HG03575 (cell line): ENCODE measurements around the gene CCDC197.

Source experiments
- ATAC-seq: cut with Tn5 transposase; IDR thresholded peaks from one replicate; pipeline ENCODE4 v1.9.1; 2021; ENCODE audit not compliant: unreplicated experiment, insufficient number of reproducible peaks, low FRiP score; ENCODE audit errors: extremely low read depth

The CCDC197 gene

DNA sequence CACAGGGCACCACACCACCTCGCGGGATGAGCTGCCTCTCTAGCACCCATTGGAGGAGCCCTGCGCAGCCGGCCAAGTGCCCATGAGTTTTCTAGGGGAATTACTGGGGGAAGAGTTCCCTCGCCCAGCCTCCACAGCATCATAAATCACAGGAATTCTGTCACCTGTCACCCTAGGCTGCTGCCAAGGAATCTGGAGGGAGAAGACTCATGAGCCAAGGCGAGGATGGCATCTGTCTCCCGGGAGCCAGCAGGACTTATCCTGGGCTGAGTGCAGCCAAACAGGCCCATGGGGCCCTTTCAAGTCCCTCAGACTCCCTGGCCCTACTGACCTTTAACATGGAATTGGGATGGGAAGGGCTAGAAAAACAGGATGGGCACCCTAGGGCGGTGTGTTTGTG, 21.2 kb downstream of the CCDC197 start:
- no peak for ATAC-seq

GRCh38 chr14:94019329-94019728, 22.2 kb downstream of the CCDC197 start:
- no peak for ATAC-seq

DNA sequence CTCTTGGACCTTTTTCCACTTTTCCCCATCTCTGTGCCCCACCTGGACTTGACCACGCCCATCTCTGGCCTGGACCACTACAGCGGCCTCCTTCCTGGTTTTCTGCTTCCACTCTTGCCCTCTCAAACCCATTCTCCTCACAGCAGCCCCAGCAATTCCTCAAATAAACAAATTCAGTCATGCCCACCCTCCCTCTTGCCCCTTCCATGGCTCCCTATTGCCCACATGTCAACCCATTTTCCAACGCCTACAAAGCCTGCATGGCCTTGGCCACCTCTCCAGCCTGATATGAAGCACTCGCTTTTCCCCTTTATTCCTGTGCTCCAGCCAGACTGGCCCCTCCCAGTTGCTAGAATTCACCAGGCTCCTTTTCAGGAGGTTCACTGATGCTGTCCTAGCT, 23.2 kb downstream of the CCDC197 start:
- ATAC-seq, result no peak

GRCh38 chr14:94021001-94021400, 23.9 kb downstream of the CCDC197 start:
- ATAC-seq, result no peak

GRCh38 chr14:94021416-94022157, 24.5 kb downstream of the CCDC197 start:
- ATAC-seq, result no peak

GRCh38 chr14:94022532-94023411, 25.7 kb downstream of the CCDC197 start:
- ATAC-seq, result no peak

- no peak for ATAC-seq
Measured at GRCh38 chr14:94024549-94024948, 27.4 kb downstream of the CCDC197 start.

- ATAC-seq, result no peak
Measured at GRCh38 chr14:94025720-94026119, 28.6 kb downstream of the CCDC197 start.

GRCh38 chr14:94026173-94026888, 29.2 kb downstream of the CCDC197 start, which contains the start of gene OTUB2:
TSS of gene OTUB2 (plus strand) at chr14:94026340. CDS start at chr14:94026538, 198 bp downstream.
- peak; percentile 82 for ATAC-seq

DNA sequence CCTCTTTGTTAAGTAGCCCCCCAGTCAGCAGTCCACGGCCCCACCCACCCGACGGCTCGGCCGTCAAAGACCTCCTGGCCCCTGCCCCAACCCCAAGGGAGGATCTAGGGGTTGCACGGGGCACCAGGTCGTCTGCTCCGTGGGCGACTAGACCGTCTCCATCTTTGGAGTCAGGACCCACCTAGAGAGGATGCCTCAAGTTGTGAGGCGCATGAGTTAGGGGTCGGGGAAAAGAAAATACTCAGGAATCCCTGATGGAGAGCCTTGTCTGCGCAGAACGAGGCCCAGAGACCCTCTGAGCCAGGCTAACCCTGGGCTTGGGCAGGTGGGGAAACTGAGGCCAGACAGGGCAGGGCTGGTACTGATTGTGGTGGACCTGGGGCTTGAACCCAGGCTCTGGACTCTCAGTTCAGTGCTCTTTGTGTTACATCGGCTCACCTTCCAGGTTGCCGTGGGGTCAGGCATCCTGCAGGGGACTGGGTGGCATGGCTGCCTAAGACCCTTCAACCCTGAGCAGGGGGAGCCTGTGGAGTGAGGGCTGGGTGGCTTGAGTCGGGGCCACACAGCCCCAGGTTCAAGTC, 29.9 kb downstream of the CCDC197 start:
- no peak for ATAC-seq

DNA sequence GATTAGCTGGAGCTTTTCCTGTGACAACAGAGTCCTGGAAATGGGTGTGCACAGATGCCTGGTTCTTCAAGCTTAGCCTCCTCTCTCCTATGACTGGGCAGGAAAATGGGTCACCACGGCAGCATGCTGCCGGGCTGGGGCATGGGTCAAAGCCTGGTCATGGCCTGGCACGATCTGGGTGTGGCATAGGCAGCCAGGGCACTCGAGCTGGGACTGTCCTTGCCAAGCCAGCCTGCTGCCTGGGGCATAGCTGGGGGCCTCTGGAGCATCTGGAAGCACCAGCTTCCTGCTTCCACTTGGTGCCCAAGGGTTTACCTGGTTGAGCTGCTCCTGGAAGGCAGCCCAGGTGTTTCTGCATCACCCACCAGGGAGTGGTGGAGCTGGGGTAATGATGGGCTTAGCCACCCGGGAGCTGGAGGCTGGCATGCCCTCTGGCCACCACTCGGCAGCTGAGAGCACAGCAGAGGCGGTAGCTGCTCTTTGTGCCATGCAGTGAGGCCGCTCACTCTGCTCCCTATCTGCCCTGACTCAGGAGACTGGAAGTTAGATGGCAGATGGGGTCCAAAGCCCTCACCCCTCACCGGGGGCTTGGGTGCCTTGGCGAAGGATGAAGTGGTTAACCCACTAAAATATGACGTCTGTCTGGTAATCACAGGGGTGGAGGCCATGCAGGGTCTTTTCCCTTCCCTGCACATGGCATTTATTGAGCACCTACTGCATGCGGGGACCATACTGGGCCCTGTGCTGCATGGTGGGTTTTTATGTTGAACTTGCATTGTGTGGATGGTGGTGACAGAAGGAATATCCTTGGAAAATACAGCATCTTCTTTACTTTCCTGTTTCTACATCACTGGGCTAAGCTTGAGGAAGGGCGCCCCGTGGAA, 30.7 kb downstream of the CCDC197 start:
- ATAC-seq, result no peak

DNA sequence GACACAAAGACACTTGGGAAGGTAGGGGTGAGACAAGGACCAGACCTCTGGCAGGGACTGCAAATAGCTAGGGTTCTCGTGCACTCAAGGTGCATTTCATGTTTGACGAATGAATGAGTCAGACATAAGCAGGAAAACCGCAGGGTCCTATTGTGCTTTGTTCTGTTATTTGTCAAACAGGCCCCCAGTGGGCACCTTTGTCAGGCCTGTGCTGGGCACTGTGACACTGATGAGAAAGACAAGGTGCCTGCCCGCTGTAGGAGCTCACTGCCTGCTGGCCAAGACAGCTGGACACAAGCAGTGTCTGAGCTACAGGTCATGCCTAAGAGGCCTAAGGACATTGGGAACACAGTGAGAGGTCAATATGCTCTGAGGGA, 31.3 kb downstream of the CCDC197 start:
- ATAC-seq, result no peak

DNA sequence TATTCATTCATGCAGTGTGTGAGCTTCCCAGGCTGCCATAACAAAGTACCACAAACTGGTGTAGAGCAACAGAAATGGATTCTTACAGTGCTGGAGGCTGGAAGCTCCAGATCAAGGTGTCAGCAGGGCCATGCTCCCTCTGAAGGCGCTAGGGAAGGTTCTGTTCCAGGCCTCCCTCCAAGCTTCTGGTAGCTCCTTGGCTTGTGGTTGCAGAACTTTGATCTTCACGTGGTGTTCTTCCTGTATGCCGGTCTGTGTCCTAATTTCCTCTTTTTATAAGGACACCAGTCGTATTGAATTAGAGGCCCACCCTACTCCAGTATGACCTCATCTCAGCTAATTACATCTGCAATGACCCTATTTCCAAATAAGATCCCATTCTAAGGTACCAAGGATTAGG, 32.2 kb downstream of the CCDC197 start:
- no peak for ATAC-seq

- ATAC-seq, result no peak
Measured at GRCh38 chr14:94029671-94030203, 32.6 kb downstream of the CCDC197 start.

- no peak for ATAC-seq
Measured at GRCh38 chr14:94030571-94030970, 33.5 kb downstream of the CCDC197 start.

- ATAC-seq, result no peak
Measured at GRCh38 chr14:94031161-94031882, 34.2 kb downstream of the CCDC197 start.

GRCh38 chr14:94031883-94032279, 34.8 kb downstream of the CCDC197 start:
- no peak for ATAC-seq
